Endothelial cell of coronary artery (primary cell): ENCODE results near the gene CETP. TPM values are rescaled to one million over a fixed set of nuclear protein-coding genes. Genes with fewer than 3 reads are reported as not detected.

Source experiments
- total RNA-seq: library from RNA; depleted of rRNA; stranded (reverse); fragments of >200 nt; gene quantifications from 2 replicates; pipeline ENCODE4 v1.2.3, GENCODE V29; 2014

CETP gene
- 0.19 and 0.90 TPM in 2 replicates for total RNA-seq

GRCh38 chr16:56961851-56962281 is at the start of gene CETP:
CETP (plus strand) TSS chr16:56961950; CDS start chr16:56961980, 30 bp downstream.

GRCh38 chr16:56931892-56932720 is 29.6 kb upstream of the CETP start, which contains the start of gene HERPUD1:
HERPUD1 (plus strand) TSS chr16:56932142; CDS start chr16:56932245, 103 bp downstream.

GRCh38 chr16:56988948-56989945 is 27.5 kb downstream of the CETP start, which contains the start of gene NLRC5:
NLRC5 (plus strand) TSS chr16:56989557; CDS start chr16:57020713, 31,156 bp downstream.

Other genes starting within 250 kb of the CETP start
- gene NUP93, start 231.8 kb upstream of the CETP start, total RNA-seq: 71.1 and 119 TPM in 2 replicates
- not detected in 2 replicates for gene SLC12A3, start 96.7 kb upstream of the CETP start, total RNA-seq
- gene HERPUD1, start 29.8 kb upstream of the CETP start, total RNA-seq: 41.1 and 44.7 TPM in 2 replicates
- 13.5 and 21.5 TPM in 2 replicates for gene NLRC5, start 27.6 kb downstream of the CETP start, total RNA-seq
- gene CPNE2, start 130.6 kb downstream of the CETP start, total RNA-seq: 54.9 and 63.0 TPM in 2 replicates
- gene PSME3IP1, start 224.1 kb downstream of the CETP start, total RNA-seq: 59.7 and 77.9 TPM in 2 replicates
- 47.6 and 64.1 TPM in 2 replicates for gene RSPRY1, start 224.4 kb downstream of the CETP start, total RNA-seq